Stomach (tissue), 9 donors: ENCODE data around the gene TBC1D14. TPM values are rescaled to one million over a fixed set of nuclear protein-coding genes. Genes with fewer than 3 reads are reported as not detected.

ENCODE experiments used
- DNase-seq, 2 donors: peaks; one replicate each; pipeline versions ENCODE4 v3.0.0 to v3.0.0-alpha.2; 2013 to 2019
- H3K27ac ChIP-seq, 5 donors: fragments of 200-600 bp in 4 of 5; sonication (generic) in 4 of 5; one replicate each; pipeline ENCODE4 v1.5.1; 2013 to 2019; ENCODE audit warnings: mild to moderate bottlenecking in 1 of 5, moderate library complexity in 1 of 5
- H3K27me3 ChIP-seq, 3 donors: fragments of 200-600 bp; sonication (generic); one replicate each; pipeline ENCODE4 v1.5.1; 2017 to 2019; ENCODE audit warnings: mixed run types in 1 of 3
- H3K36me3 ChIP-seq, 4 donors: fragments of 200-600 bp; sonication (generic); 1 replicate in 3 of 4; 2 replicates in 1 of 4; pipeline ENCODE4 v1.5.1; 2016 to 2019
- H3K4me1 ChIP-seq, 4 donors: fragments of 200-600 bp; sonication (generic); one replicate each; pipeline ENCODE4 v1.5.1; 2016 to 2019
- H3K4me3 ChIP-seq, 4 donors: fragments of 200-600 bp; sonication (generic) in 3 of 4; one replicate each; pipeline ENCODE4 v1.5.1; 2016 to 2019; ENCODE audit warnings: mild to moderate bottlenecking in 1 of 4
- H3K9me3 ChIP-seq, 4 donors: fragments of 200-600 bp; sonication (generic); one replicate each; pipeline ENCODE4 v1.5.1; 2016 to 2019
- EP300 ChIP-seq: sonication (generic); formaldehyde crosslinking; IDR thresholded peaks from one replicate; pipeline ENCODE4 v1.6.1; 2017; ENCODE audit warnings: antibody characterized with exemption
- POLR2A ChIP-seq, 4 donors: fragments of 450-650 bp; IDR thresholded peaks; one replicate each; pipeline ENCODE4 v1.6.1; 2016; ENCODE audit warnings: antibody characterized with exemption in 4 of 4, control low read depth in 2 of 4, mild to moderate bottlenecking in 1 of 4, moderate library complexity in 1 of 4
- POLR2AphosphoS5 ChIP-seq, 3 donors: sonication (generic); formaldehyde crosslinking; IDR thresholded peaks; one replicate each; pipeline ENCODE4 v1.6.1; 2016; ENCODE audit warnings: antibody characterized with exemption in 3 of 3
- WGBS, 5 donors: extraction: QIAGEN DNeasy Blood & Tissue Kit in 3 of 5; methylation state at CpG; one replicate each; pipeline versions ENCODE4 v1.1.5 to v1.1.7; 2013 to 2018; 5-methylcytosine and 5-hydroxymethylcytosine counted together
- intact Hi-C: fragments of 100-400 bp; cut with DNase I; formaldehyde crosslinking; loops from one replicate; pipeline ENCODE4 v1.15.1; 2023; ENCODE audit warnings: low total_unique reads
- polyA plus RNA-seq, 3 donors: library from polyadenylated mRNA; stranded (reverse); fragments of 200-250 nt; gene quantifications; one replicate each; pipeline ENCODE4 v1.2.3, GENCODE V29; 2013
- total RNA-seq, 5 donors: library from RNA; depleted of rRNA; stranded (reverse); fragments of >200 nt; gene quantifications; one replicate each; pipeline versions ENCODE4 v1.1.0 to v1.2.3, GENCODE V29; 2014 to 2016
- TF ChIP-seq, protein P1 (sequence below), 7 experiments: fragments of 450-650 bp in 4 of 7; fragments of 200-600 bp in 3 of 7; sonication (generic) in 3 of 7; IDR thresholded peaks; one replicate each; pipeline ENCODE4 v1.5.1; 2016 to 2019; ENCODE audit warnings: antibody characterized with exemption in 7 of 7, control low read depth in 2 of 7, mild to moderate bottlenecking in 1 of 7
- donor health status: healthy with polysubstance abuse.
- donor health status: Bipolar disorder and iron deficiency.
- donor health status: healthy.

TBC1D14 gene
- total and polyA plus RNA-seq, 8 donors = 19.5 to 72.4 (median 40.4) TPM

DNA sequence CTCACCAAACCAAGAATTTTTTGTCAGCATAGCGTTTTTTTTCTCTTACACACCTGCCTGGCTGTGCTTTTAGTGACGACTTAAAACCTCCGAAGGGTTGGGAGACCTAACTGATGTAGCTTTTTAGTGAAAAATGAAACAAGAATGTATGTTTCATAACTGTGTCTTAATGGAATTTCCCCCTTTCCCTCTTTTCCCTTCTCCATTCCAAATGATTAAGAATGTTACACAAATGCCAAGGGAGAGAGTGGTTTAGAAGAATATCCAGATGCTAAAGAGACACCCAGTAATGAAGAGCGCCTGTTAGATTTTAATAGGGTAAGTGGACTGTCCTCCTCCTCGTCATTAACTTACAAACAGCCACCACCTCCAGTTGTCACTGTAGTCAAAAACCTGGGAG is 33.2 kb upstream of the TBC1D14 start:
- TF ChIP-seq POLR2AphosphoS5 (IDR thresholded peaks at IDR 0.05) = no peak
- TF ChIP-seq POLR2A (IDR thresholded peaks at IDR 0.05) = no peak
- no peak for TF ChIP-seq EP300
- TF ChIP-seq, protein P1, sequence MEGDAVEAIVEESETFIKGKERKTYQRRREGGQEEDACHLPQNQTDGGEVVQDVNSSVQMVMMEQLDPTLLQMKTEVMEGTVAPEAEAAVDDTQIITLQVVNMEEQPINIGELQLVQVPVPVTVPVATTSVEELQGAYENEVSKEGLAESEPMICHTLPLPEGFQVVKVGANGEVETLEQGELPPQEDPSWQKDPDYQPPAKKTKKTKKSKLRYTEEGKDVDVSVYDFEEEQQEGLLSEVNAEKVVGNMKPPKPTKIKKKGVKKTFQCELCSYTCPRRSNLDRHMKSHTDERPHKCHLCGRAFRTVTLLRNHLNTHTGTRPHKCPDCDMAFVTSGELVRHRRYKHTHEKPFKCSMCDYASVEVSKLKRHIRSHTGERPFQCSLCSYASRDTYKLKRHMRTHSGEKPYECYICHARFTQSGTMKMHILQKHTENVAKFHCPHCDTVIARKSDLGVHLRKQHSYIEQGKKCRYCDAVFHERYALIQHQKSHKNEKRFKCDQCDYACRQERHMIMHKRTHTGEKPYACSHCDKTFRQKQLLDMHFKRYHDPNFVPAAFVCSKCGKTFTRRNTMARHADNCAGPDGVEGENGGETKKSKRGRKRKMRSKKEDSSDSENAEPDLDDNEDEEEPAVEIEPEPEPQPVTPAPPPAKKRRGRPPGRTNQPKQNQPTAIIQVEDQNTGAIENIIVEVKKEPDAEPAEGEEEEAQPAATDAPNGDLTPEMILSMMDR (IDR thresholded peaks at IDR 0.05) = no peak
- H3K36me3 ChIP-seq = peaks cover 70 to 97% (median 97%) of the 10 kb centered on the region in 4 donors

DNA sequence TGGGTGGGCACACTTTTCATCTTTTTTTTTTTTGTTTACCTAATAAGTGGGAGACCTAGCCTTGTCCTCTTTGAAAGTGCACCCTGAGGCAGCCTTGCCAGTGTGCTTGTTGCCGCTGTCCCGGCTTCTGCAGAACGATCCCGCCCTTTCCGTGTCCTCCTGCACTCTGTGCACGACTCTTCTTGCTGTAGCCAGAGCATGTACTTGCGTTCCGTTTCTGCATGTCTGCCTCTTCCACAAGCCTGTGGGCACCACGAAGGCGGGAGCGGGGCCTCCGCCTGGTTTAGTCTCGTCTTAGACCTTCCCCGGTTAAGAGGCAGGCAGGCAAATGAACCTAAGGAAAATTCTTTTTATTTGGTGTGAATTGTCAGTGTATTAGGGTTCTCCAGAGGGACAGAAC is 32.6 kb upstream of the TBC1D14 start:
- H3K4me1 ChIP-seq = peaks cover 0 to 16% (median 3%) of the 10 kb centered on the region in 4 donors
- H3K27me3 ChIP-seq = no peaks in the 10 kb centered on the region
- peaks cover 71 to 97% (median 97%) of the 10 kb centered on the region in 4 donors for H3K36me3 ChIP-seq
- no peak overlapping the region for H3K4me3 ChIP-seq
- no peaks in the 10 kb centered on the region for H3K9me3 ChIP-seq
- intact Hi-C loops = loop anchor here (5.0 kb wide), 1 partner anchor 155 kb away; no protein-coding TSS in a partner anchor
- DNase-seq = no peak
- TF ChIP-seq, protein P1 (IDR thresholded peaks at IDR 0.05) = no peak
- TF ChIP-seq POLR2A (IDR thresholded peaks at IDR 0.05) = no peak
- no peak for TF ChIP-seq EP300
- TF ChIP-seq POLR2AphosphoS5 (IDR thresholded peaks at IDR 0.05) = no peak
- H3K27ac ChIP-seq = no peak overlapping the region
- 95 to 96% (median 96%) methylated on average over 14 of the region's 14 CpGs for whole genome bisulfite sequencing, 5 donors

More for the DNA sequence above, 33.2 kb upstream of the TBC1D14 start:
- intact Hi-C loops = loop anchor here (5.0 kb wide), 1 partner anchor 154 kb away; no protein-coding TSS in a partner anchor
- Histone ChIP-seq H3K9me3 (no peaks in the 10 kb centered on the region), H3K4me1 (peaks cover 0 to 16% (median 3%) of the 10 kb centered on the region in 4 donors), H3K27me3 (no peaks in the 10 kb centered on the region), H3K27ac (no peak overlapping the region), H3K4me3 (no peak overlapping the region)
- WGBS, 5 donors = 90 to 95% (median 93%) methylated on average over 5 of the region's 5 CpGs
- DNase-seq = no peak

DNA sequence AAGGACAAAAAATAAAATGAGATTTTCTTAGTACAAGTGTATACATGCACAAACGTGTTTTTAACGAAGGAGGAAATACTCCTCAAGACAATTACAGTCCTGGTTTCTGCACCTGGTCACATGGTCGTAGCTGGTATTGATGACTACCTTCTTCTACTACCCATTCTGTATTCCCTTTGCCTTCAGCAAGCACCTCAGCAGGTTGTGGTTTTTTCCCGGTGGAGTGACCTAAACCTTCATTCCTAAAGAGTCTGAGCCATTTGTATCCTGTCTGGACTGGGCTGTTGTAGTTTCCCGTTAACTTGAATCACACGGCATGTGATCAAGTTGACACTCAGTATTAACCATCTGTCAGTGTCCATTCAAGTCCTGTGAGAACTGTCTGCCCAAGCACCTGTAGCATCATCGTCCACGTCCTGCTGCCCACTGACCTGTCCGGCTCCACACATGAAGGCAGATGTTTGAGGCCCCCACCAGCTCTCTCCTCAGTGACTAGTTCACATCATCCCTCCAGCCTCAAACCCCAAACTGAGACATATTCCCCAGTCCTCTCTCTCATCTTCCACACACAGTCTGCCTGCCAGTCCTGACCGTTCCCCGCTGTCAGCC is 31.1 kb upstream of the TBC1D14 start:
- Histone ChIP-seq H3K4me1 (peaks cover 0 to 16% (median 3%) of the 10 kb centered on the region in 4 donors), H3K9me3 (no peaks in the 10 kb centered on the region), H3K27me3 (no peaks in the 10 kb centered on the region), H3K4me3 (no peak overlapping the region), H3K36me3 (peaks cover 60 to 97% (median 97%) of the 10 kb centered on the region in 4 donors), H3K27ac (no peak overlapping the region)
- intact Hi-C loops = loop anchor here (5.0 kb wide), 1 partner anchor 156 kb away; no protein-coding TSS in a partner anchor
- TF ChIP-seq EP300 = no peak
- no peak for DNase-seq
- WGBS, 5 donors = 73 to 79% (median 77%) methylated on average over 11 of the region's 11 CpGs

DNA sequence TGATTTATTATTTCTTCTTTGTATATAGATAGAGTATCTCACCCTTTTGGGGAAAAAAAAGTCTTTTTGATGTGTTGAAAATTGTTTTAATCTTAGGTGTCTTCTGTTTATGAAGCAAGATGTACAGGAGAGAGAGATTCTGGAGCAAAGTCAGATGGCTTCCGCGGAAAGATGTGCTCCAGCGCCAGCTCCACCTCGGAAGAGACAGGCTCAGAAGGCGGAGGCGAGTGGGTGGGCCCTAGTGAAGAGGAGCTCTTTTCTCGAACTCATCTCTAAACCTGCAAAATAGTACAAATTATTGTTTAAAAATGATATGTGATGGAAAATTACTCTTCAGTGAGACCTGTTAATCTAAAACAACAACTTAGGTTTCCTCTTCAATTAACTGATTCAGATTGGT is 28.9 kb upstream of the TBC1D14 start:
- TF ChIP-seq POLR2A (IDR thresholded peaks at IDR 0.05) = no peak
- TF ChIP-seq, protein P1 (IDR thresholded peaks at IDR 0.05) = no peak
- TF ChIP-seq EP300 = no peak
- no peak for TF ChIP-seq POLR2AphosphoS5 (IDR thresholded peaks at IDR 0.05)
- Histone ChIP-seq H3K4me3 (no peak overlapping the region), H3K9me3 (no peaks in the 10 kb centered on the region), H3K27ac (no peak overlapping the region), H3K27me3 (no peaks in the 10 kb centered on the region), H3K4me1 (peaks cover 0 to 3% (median under 1%) of the 10 kb centered on the region in 4 donors), H3K36me3 (peaks cover 52 to 85% (median 80%) of the 10 kb centered on the region in 4 donors)
- no peak for DNase-seq
- intact Hi-C loops = no loop called here
- 87 to 98% (median 93%) methylated on average over 7 of the region's 7 CpGs for WGBS, 5 donors

DNA sequence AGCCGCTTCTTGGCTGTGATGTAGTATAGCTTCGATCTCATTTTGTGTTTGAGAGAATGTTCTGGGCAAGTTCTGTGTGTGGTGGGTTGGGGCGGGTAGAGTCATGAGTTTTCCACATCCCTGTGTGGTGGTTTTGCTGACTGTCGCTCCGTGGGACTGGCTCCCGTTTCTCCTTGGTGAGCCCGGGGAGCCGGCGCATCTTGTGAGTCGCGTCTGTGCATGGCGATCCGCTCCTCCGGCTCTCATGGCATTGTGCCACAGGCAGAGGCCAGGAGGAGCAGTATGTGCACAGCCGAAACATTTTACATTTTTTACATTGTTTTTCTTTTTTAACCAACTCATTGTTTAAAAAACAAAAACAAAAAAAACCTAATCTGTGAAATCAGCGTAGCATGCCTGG is 27.7 kb upstream of the TBC1D14 start:
- Histone ChIP-seq H3K4me3 (no peak overlapping the region), H3K27me3 (no peaks in the 10 kb centered on the region), H3K27ac (no peak overlapping the region), H3K36me3 (peaks cover 44 to 73% (median 68%) of the 10 kb centered on the region in 4 donors), H3K9me3 (no peaks in the 10 kb centered on the region), H3K4me1 (peaks cover 0 to 15% (median 6%) of the 10 kb centered on the region in 4 donors)
- intact Hi-C loops = no loop called here
- no peak for TF ChIP-seq POLR2AphosphoS5 (IDR thresholded peaks at IDR 0.05)
- WGBS, 5 donors = 88 to 93% (median 91%) methylated on average over 16 of the region's 16 CpGs
- no peak for DNase-seq
